Germinal center (tissue), 1 donor: ENCODE measurements around the gene MPIG6B.
"Not testable (repeated sequence)": the region's sequence is repeated elsewhere in the genome, so short reads cannot be mapped to it uniquely, and the experiment has no call there.

ENCODE experiments used
- DNase-seq: peaks from one replicate; pipeline ENCODE4 v3.0.0; 2012; ENCODE audit warnings: mixed read lengths, low spot score

Gene MPIG6B

DNA sequence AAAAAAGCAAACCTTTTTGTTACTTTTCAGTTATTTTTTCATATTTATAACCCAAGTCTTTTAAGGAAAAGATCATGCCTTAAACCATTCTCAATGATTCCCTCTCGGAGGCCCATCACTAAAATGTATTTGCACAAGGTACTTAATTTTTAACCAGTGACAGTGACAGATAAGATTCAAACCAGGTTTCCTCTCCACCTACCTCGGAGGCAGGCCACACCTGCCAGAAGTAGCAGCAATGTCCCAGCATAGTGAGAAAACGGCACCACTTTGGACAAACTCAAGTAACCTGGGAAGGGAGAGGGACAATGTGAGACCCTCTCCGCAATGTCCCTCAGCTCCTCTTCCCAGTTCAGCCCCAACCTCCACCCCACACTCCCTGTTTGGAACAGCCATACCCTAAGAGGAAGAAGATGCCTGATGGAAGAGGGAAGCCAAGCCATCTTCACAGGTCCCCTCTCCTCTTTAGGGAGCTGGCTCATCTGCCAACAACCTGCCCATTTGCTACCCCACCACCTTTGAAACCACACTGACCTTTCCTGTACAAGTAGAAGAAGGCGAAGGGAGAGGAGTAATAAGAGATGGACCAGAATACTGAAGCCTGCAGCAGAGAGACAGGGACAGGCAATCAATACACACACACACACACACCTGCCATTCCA is 22.3 kb upstream of the MPIG6B start:
- no peak for DNase-seq

DNA sequence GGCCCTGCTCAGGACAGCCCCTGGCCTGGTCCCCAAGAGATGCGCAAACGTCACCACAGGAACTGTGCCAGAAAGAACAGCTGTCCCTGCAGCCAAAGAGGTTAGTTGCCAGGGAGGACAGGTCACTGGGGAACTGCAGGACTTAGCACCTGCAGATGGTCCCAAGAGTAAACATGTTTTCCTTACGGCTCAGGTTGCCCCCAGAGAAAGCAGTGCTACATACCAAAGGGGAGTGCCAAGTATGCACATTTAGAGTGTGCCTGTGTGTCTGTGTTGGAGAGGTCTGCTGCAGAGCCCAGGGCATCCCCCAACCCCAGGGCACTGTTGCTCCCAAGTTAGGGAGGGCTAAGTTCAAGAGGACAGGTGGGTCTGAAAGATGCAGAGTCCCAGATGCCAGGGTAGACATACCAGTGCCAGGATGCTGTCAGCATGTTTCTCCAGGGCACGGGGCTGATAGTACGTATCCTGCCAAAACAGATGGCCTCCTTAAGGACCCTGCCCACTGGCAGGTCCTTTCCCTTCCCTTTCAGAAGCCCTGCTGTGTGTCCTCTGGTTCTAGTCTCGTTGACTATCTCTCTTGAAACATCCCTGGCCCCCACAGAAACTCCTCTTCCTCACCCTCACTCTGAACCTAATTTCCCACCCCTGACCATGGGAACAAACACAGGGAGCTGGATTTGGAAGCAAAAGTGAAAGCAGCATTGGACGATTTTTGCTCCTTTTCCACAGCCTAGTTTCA is 21.3 kb upstream of the MPIG6B start:
- no peak for DNase-seq

DNA sequence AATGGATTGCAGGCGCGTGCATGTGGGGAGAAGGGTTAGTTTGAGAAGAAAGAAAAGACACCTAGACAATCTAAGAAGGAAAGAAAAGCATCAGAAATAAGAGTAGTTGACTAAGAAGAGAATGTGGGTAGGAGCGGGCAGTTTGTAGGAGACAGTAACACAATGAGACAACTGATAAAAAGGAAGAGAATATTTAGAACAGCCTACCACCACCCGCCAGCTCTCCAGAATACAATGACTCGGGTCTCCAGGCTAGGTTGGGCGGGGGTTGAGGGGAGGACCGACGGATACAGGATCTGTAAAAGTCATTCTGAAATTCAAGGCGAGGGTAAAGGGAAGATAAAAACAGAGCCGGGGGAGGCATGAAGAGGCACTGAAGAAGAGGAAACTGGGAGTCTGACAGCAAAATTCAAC is 20.8 kb upstream of the MPIG6B start:
- peak; percentile 33 for DNase-seq

DNA sequence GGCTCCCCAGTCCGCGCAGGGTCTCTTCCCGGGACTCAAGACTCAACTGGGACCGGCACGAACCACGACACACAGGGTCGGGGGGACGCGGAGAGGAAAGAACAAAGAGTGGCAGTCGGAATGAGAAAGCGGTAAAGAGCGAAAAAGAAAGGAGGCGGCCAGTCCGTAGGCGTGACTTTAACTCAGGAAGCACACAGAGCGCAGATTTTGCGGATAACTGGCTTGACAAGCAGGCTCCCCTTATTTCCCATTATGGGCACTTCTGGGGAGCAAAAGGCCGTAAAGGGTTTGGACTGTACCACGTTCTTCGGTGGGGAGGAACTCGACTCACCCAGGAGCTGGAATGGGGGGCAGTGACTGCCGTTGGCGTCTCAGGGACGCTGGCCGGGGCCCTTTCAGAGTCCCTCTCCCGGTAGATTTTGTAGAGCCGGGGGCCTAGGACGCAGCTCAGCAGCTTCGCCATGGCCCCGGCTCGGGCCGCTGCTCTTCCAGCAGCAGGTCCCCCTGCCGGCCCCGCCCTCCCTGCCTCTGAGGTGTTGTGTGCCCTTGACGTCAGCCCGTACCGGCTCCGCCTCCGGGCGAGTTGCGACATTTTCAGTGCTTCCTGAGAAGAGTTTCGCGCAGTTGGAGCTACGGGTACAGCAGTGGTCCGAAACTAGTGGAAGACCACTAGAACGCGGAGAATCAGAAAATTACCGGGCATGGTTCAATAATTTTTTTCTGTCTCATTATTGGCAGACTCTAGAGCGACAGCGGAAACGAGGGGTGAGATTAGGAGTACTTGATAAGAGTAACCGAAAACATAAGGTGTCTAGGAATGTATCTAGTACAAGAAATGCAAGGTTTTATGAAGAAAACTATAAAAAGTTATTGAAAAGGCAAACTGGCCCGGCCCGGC is 20.1 kb upstream of the MPIG6B start, which contains the start of gene ABHD16A:
TSS of gene ABHD16A (minus strand) at position 506 of the 898 bp plus-strand sequence. CDS start at position 463, 43 bp downstream.
- peak; percentile 99 for DNase-seq

DNA sequence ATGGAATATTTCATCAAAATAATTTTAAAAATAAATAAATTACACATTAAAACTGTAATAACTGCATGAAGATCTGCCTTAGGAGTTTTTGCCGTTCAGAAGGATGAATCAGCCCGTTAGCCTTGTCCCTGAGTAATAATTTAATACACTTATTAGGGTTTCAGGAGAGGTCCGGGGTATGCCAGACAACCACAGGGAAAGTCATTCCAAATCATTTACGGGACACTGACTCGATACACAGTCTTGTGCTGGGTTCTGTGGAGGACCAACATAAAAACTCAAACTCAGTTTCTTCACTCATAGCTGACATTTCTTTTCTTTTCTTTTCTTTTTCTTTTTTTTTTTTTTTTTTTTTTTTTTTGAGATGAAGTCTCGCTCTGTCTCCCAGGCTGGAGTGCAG is 17.2 kb upstream of the MPIG6B start:
- DNase-seq, result no peak

DNA sequence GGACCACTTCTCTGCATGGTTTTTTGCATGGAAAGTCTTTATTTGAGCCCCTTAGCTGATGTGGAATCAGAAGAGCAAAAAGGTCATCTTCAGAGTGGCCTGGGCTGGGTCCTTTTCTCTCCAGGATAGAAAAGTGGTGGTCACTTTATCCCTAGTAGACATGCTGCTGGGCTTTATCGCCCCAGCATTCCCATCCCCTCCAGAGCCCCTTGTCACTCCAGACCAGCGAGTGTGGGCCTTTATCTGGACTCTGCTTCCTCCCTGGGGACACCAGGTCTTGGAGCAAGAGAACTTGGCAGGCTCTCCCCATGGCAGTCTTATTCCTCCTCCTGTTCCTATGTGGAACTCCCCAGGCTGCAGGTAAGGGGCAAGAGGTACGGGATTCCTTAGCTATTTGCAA is 16.6 kb upstream of the MPIG6B start, which contains the start of gene LY6G6F:
TSS of gene LY6G6F (plus strand) at position 268 of the 400 bp plus-strand sequence. CDS start at position 309, 41 bp downstream.
- no peak for DNase-seq

DNA sequence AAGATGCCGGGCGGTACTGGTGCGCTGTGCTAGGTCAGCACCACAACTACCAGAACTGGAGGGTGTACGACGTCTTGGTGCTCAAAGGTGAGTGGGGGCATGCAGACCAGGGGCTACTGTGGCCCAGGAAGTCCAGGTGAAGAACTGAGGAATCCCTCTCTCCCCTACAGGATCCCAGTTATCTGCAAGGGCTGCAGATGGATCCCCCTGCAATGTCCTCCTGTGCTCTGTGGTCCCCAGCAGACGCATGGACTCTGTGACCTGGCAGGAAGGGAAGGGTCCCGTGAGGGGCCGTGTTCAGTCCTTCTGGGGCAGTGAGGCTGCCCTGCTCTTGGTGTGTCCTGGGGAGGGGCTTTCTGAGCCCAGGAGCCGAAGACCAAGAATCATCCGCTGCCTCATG is 15.5 kb upstream of the MPIG6B start:
- no peak for DNase-seq

DNA sequence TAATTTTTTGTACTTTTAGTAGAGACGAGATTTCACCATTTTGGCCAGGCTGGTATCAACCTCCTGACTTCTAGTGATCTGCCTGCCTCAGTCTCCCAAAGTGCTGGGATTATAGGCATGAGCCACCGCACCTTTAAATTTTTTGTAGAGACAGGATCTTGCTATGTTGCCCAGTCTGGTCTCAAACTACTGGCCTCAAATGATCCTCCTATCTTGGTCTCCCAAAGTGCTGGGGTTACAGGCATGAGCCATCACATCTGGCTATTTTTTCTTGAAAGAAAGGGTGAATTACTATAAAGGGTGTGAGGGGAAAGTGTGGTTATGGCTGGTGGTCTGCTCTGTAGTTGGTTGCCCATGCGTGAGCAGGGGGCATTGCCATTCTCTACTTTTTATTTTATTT is 14.9 kb upstream of the MPIG6B start:
- DNase-seq, result no peak

DNA sequence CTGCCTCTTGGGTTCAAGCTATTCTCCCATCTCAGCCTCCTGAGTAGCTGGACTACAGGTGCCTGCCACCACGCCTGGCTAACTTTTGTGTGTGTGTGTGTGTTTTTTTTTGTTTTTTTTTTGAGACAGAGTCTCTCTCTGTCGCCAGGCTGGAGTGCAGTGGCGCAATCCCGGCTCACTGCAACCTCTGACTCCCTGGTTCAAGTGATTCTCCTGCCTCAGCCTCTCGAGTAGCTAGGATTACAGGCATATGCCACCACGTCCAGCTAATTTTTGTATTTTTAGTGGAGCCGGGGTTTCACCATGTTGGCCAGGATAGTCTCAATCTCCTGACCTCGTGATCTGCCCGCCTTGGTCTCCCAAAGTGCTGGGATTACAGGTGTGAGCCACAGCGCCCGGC is 14.0 kb upstream of the MPIG6B start:
- DNase-seq, result not testable (repeated sequence)

DNA sequence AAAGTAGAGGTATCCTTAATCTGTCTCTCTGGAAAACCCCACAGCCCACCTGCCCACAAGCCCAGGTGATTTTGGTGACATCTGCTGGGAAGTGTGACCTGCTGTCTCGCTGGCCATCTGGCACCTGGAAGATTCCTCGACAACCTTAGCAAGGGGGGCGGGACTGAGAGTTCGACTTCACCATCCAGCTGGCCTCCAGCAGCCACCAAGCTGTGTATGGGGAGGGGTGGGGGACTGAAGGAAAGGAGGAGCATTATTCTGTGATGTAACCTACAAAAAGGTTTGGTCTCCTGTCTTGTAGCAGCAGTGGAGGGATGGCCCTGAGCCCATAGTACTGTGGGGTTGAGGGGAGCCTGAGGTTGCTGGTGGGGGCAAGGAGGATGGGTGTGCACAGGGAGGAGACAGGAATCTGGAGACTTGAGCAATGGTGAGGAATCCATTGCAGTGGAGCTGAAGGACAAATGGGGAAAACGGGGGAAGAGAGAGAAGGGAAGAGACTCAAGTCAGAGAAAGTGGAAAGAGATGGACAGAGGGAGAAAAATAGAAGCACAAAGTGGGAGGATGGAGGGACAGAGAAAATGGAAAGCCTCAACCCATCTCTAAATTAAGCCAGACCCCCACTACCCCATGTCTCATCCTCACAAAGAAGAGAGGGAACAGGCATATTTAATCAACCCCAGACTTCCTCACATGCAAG is 12.5 kb upstream of the MPIG6B start:
- no peak for DNase-seq

DNA sequence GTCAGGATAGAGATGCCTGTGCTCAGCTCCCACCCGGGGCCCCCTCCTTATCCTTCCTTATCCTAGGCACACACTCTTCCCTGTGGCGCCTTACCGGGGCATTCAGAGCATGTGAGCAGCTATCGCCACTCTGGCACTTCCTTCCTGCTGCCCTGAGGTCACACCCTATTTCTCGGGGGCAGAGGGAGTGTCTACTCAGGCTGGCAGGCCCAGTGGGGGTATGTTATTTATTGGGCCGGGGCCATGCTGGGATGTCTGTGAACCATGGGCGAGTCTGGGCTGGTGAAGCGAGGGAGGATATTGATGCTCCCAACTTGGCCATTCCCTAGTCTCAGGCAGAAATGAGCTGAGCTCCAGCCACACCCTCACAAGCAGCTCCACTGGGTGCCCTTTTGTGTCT is 11.9 kb upstream of the MPIG6B start:
- no peak for DNase-seq

DNA sequence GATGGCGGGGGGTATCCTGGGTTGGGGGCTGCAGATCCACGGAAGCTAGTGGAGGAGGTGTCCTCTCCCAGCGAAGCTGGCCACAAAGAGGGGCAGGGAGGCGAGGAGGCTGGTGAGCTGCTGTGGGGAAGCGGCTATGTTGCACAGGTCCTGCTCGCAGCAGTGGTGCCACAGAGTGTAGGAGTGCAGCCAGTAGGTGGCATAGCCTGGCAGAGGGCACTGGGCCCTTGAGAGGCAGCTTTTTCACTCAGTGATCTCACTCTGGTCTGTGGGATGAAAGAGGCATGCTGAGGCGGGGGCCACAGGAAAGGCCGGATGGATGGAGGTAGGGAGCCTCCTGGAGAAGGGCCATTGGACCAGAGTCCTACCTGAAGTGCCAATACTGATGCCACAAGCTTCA is 10.9 kb upstream of the MPIG6B start:
- no peak for DNase-seq

DNA sequence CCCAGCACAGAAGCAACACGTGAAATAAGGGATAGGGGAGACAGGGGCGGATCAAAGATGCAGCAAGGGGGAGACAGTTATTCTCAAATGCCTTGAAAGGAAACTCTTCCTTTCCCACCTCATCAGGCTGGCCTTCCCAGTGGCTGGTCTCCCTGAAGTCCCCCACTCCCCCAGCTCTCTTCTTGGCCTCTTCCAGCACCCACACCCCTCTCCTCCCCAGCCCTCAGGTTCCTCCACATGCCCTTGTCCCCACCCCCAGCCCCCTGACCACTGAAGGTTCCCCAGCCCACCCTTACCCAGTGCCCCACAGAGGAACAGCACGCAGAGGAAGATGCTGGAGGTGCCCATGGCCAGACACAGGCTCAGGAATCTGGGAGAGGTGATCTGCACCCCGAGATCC is 9.7 kb upstream of the MPIG6B start:
- no peak for DNase-seq

DNA sequence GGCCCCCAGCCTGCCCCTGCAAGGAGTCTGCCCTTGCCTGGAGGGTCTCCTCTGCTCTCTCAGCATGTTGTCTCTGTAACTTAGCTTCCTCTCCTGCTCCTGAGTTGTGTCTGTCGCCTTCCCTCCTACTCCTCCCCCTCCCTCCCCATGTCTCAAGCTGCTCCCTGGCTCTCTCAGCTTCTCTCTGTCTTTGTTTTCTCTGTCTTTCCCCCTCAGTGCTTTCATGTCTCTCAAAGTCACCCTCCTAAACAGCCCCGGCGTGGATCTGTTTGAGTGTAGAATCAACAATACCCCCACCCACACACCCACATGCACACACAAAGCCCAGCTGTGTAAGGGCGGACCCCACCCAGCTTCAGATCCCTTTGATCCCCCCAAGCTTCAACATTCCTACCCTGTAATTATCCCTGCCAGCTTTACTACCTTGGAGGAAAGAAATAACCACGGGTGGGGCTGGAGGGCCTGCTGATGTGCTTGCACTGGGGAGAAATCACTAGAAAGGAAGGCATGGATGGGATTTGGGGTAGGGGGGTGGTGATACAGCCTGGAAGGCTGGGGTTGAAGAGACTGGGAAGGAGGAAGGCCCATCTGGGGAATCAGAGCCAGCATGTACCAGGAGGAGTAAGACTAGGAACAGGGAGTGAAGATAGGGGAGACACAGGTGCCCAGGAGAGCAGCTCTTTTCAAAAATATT is 9.0 kb upstream of the MPIG6B start:
- DNase-seq, result no peak

DNA sequence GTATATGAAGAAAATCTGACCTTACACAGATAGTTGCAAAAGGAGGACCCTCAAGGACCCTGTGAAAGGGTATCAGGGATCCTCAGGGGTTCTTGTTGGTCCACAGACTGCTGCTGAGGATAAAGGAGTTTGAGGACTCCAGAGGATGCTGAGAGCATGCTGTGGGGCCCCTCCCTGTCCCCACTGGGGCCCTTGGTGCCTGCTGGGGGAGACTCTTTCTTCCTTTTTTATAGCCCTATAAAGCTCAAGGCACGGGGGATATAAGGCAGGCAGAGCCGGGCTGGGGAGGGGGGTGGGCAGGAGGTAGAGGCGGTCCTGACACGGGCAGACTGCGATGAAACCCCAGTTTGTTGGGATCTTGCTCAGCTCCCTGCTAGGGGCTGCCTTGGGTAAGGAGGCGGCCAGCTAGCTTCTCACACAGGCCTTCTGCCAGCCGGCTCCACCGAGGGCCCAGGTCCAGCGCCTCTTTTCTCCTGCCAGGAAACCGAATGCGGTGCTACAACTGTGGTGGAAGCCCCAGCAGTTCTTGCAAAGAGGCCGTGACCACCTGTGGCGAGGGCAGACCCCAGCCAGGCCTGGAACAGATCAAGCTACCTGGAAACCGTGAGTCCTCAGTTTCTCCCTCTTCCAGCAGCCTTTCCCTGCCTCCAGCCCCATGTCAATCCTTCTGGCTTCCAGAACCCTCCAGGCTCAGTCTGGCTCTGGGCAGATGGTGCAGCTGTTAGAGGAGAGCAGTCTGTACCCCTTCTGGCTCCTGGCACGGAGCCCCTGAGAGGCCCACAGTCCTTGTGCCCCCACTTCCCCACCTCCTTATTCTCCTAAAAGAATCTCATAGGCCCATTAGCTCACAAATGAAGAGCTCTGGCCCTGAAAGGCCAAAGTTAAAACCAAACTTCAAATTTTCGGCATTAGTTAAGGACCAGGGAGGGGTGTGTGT is 7.9 kb upstream of the MPIG6B start, which contains the start of gene LY6G6D:
TSS of gene LY6G6D (plus strand) at position 327 of the 937 bp plus-strand sequence. CDS start at position 335, 8 bp downstream.
- no peak for DNase-seq

DNA sequence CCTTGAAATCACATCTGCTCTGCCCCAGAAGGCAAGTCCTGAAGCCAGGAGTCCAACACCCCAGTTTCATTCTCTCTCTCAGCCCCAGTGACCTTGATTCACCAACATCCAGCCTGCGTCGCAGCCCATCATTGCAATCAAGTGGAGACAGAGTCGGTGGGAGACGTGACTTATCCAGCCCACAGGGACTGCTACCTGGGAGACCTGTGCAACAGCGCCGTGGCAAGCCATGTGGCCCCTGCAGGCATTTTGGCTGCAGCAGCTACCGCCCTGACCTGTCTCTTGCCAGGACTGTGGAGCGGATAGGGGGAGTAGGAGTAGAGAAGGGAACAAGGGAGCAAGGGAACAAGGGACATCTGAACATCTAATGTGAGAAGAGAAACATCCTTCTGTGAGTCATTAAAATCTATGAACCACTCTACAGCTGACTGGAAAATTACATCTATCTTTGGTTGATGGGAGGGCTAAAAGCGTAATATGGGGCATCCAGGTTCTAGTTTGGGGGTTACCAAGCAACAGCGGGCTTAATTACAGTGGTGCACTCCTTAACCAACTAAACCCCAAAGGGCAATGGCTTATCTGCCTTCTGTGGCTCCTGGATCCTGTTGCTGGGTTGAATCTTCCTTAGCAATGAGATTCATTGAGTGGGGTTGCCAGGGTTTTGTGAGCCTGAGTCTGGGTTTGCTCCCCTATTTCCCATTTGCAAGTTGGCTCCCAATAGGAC is 5.5 kb upstream of the MPIG6B start:
- no peak for DNase-seq

DNA sequence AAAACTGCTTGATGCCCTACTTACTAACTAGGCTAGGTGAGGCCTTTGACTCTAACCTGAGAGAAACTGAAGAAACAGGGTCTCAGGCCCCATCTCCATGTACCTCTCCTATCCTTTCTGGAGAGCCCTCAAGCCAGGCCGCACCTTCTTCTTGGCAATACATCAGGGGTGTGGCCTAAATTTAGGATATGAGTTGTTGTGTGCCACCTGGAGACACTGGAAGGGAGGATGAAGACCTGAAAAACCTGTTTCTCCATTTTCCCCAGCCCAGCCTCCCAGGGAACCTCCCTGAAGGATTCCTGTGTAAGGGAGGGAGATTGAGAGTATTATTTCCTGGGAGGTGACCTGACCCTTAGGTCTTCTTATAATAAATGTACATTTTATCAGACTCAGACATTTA is 4.9 kb upstream of the MPIG6B start:
- DNase-seq, result no peak

DNA sequence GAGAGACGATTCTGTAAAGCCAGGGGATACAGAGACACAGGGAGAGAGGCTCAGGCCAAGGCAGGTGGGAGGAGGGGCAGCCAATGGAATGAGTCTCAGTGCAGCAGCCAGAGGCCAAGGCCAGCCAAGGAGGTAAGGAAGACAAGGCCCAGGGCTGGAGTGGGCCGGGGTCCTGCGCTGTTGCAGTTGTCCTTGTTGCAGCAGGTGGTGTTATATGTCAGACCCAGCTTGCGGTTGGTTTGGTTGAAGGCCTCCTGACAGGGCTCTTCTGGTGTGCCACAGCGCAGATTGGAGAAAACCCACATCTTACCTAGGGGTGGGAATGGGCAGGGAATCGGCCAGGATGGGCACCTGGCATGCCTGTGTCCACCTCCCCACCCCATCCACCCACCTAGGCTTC is 4.2 kb upstream of the MPIG6B start:
- no peak for DNase-seq

DNA sequence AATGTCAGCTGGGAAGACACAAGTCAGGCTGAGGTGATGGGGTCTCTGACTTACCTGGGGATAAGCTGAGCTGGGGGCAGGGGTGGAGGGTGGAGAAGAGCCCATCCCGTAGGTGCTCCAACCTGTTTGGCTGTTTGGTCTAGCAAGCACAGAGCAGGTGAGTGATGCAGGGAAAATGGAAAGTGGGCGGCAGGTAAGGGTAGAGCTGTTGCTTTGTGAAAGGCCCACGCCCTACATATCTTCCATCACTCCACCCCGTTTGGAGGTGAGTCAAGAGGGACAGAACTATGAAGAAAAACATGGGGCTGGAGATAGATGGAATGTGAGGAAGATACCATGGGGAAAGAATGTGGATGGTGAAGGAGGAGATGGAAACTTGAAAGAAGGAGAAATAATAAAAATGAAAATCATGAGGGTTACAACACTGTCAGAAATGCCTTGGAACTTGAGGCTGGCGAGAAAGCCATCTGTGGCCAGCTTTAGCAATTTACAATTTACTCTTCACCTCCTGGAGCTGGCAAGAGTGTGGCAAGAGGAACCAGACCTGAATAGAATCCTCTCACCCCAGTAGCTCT is 2.9 kb upstream of the MPIG6B start:
- DNase-seq, result no peak
